ENCODE data around the gene ALB. TPM values are rescaled to one million over a fixed set of nuclear protein-coding genes. Genes with fewer than 3 reads are reported as not detected.
A peak's percentile ranks its signal among the peaks of the same experiment; 100 is the strongest.
"Not testable (repeated sequence)": the region's sequence is repeated elsewhere in the genome, so short reads cannot be mapped to it uniquely, and the experiment has no call there.

The ALB gene
- not detected in 2 replicates for total RNA-seq (2022)
- Bru-seq, nascent RNA, result percentile 12 among the genes with signal in this experiment
- BruChase-seq, experiment 1, labeled RNA remaining after a 6-hour chase, result percentile 12 among the genes with signal in this experiment
- percentile 8 among the genes with signal in this experiment for BruChase-seq, experiment 2, labeled RNA remaining after a 2-hour chase
- long read RNA-seq, result 0 reads

DNA sequence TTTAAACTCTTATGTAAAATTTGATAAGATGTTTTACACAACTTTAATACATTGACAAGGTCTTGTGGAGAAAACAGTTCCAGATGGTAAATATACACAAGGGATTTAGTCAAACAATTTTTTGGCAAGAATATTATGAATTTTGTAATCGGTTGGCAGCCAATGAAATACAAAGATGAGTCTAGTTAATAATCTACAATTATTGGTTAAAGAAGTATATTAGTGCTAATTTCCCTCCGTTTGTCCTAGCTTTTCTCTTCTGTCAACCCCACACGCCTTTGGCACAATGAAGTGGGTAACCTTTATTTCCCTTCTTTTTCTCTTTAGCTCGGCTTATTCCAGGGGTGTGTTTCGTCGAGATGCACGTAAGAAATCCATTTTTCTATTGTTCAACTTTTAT, at the start of gene ALB:
Gene ALB, plus strand, starts transcription at position 246 of the 400 bp plus-strand sequence. Its CDS starts 41 bp downstream, at position 287.
- CTCF ChIA-PET, result no interaction called here
- Mint-ChIP-seq H3K9me3 (ENCODE audit: low read depth, unreplicated experiment) (no peaks in the 10 kb centered on the region), H3K27ac (ENCODE audit: unreplicated experiment) (no peak within 1 kb of the TSS)

GRCh38 chr4:73357174-73357573, 46.9 kb upstream of the ALB start:
- H3K4me1 Mint-ChIP-seq (ENCODE audit: low read depth, unreplicated experiment); H3K27ac Mint-ChIP-seq (ENCODE audit: unreplicated experiment); DNase-seq; intact Hi-C loops (cut with micrococcal nuclease; ENCODE audit: unreplicated experiment); BruUV-seq (replicated peaks); H3K4me3 Mint-ChIP-seq (ENCODE audit: low read depth, unreplicated experiment); CTCF ChIA-PET; H3K9me3 Mint-ChIP-seq (ENCODE audit: low read depth, unreplicated experiment); H3K36me3 Mint-ChIP-seq (ENCODE audit: insufficient read depth, unreplicated experiment): not testable (repeated sequence)
- peaks cover 12% of the 10 kb centered on the region for H3K27me3 Mint-ChIP-seq (ENCODE audit: unreplicated experiment)

More for the DNA sequence above, at the start of gene ALB:
- DNase-seq, result no peak
- Mint-ChIP-seq H3K36me3 (ENCODE audit: insufficient read depth, unreplicated experiment) (no peaks in the 10 kb centered on the region), H3K27me3 (ENCODE audit: unreplicated experiment) (no peaks in the 10 kb centered on the region), H3K4me3 (ENCODE audit: low read depth, unreplicated experiment) (no peak within 1 kb of the TSS), H3K4me1 (ENCODE audit: low read depth, unreplicated experiment) (no peaks in the 10 kb centered on the region)
- BruUV-seq (replicated peaks), result no TSS peak
- intact Hi-C loops (cut with micrococcal nuclease; ENCODE audit: unreplicated experiment), result no loop called here
- TF ChIP-seq, protein P1, sequence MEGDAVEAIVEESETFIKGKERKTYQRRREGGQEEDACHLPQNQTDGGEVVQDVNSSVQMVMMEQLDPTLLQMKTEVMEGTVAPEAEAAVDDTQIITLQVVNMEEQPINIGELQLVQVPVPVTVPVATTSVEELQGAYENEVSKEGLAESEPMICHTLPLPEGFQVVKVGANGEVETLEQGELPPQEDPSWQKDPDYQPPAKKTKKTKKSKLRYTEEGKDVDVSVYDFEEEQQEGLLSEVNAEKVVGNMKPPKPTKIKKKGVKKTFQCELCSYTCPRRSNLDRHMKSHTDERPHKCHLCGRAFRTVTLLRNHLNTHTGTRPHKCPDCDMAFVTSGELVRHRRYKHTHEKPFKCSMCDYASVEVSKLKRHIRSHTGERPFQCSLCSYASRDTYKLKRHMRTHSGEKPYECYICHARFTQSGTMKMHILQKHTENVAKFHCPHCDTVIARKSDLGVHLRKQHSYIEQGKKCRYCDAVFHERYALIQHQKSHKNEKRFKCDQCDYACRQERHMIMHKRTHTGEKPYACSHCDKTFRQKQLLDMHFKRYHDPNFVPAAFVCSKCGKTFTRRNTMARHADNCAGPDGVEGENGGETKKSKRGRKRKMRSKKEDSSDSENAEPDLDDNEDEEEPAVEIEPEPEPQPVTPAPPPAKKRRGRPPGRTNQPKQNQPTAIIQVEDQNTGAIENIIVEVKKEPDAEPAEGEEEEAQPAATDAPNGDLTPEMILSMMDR (IDR thresholded peaks at IDR 0.05; ENCODE audit: unreplicated experiment), result no peak

- H3K27ac Mint-ChIP-seq (ENCODE audit: unreplicated experiment); DNase-seq; H3K4me1 Mint-ChIP-seq (ENCODE audit: low read depth, unreplicated experiment); H3K36me3 Mint-ChIP-seq (ENCODE audit: insufficient read depth, unreplicated experiment); BruUV-seq (replicated peaks); CTCF ChIA-PET; H3K4me3 Mint-ChIP-seq (ENCODE audit: low read depth, unreplicated experiment); H3K9me3 Mint-ChIP-seq (ENCODE audit: low read depth, unreplicated experiment); intact Hi-C loops (cut with micrococcal nuclease; ENCODE audit: unreplicated experiment): not testable (repeated sequence)
- H3K27me3 Mint-ChIP-seq (ENCODE audit: unreplicated experiment), result peaks cover 12% of the 10 kb centered on the region
Measured at GRCh38 chr4:73369506-73370199, 34.4 kb upstream of the ALB start.

- CTCF ChIA-PET, result no interaction called here
Measured at GRCh38 chr4:73375328-73375741, 28.8 kb upstream of the ALB start.

GRCh38 chr4:73376251-73376650, 27.8 kb upstream of the ALB start:
- Mint-ChIP-seq H3K4me1 (ENCODE audit: low read depth, unreplicated experiment) (no peaks in the 10 kb centered on the region), H3K27me3 (ENCODE audit: unreplicated experiment) (no peaks in the 10 kb centered on the region), H3K27ac (ENCODE audit: unreplicated experiment) (no peak overlapping the region), H3K9me3 (ENCODE audit: low read depth, unreplicated experiment) (no peaks in the 10 kb centered on the region), H3K36me3 (ENCODE audit: insufficient read depth, unreplicated experiment) (no peaks in the 10 kb centered on the region), H3K4me3 (ENCODE audit: low read depth, unreplicated experiment) (no peak overlapping the region)
- TF ChIP-seq, protein P1 (IDR thresholded peaks at IDR 0.05; ENCODE audit: unreplicated experiment), result no peak
- CTCF ChIA-PET, result no interaction called here
- no peak for DNase-seq
- BruUV-seq (replicated peaks), result no TSS peak
- intact Hi-C loops (cut with micrococcal nuclease; ENCODE audit: unreplicated experiment), result no loop called here

More at GRCh38 chr4:73375328-73375741, 28.8 kb upstream of the ALB start:
- Mint-ChIP-seq H3K9me3 (ENCODE audit: low read depth, unreplicated experiment) (no peaks in the 10 kb centered on the region), H3K4me3 (ENCODE audit: low read depth, unreplicated experiment) (no peak overlapping the region), H3K27ac (ENCODE audit: unreplicated experiment) (no peak overlapping the region), H3K36me3 (ENCODE audit: insufficient read depth, unreplicated experiment) (no peaks in the 10 kb centered on the region), H3K4me1 (ENCODE audit: low read depth, unreplicated experiment) (no peaks in the 10 kb centered on the region), H3K27me3 (ENCODE audit: unreplicated experiment) (peaks cover 6% of the 10 kb centered on the region)
- DNase-seq, result no peak
- no TSS peak for BruUV-seq (replicated peaks)
- intact Hi-C loops (cut with micrococcal nuclease; ENCODE audit: unreplicated experiment), result no loop called here
- TF ChIP-seq, protein P1 (IDR thresholded peaks at IDR 0.05; ENCODE audit: unreplicated experiment), result no peak

Data from Calu3 (cell line).